Endothelial cell of umbilical vein (primary cell): ENCODE data around the gene CCSER2. TPM values are rescaled to one million over a fixed set of nuclear protein-coding genes. Genes with fewer than 3 reads are reported as not detected.
A peak's percentile ranks its signal among the peaks of the same experiment; 100 is the strongest.

ENCODE experiments used
- BruUV-seq: library from RNA; stranded (reverse); fragments of 400-500 nt; replicated peaks from 2 replicates; lab custom pipeline; 2021; lab: Mats Ljungman, UMichigan
- CTCF ChIA-PET: fragments of 300-600, 350-600 bp; sonication (Branson Sonifier 250); formaldehyde crosslinking; loops from one replicate; lab custom pipeline; 2021; ENCODE audit warnings: antibody characterized with exemption, inconsistent platforms; lab: Charles Lee
- POLR2A ChIA-PET: fragments of 300-600, 350-600 bp; sonication (Branson Sonifier 250); formaldehyde crosslinking; loops from one replicate; lab custom pipeline; 2021; ENCODE audit warnings: antibody characterized with exemption, inconsistent platforms; lab: Charles Lee
- DNase-seq: peaks from one replicate; pipeline ENCODE4 v3.0.0-alpha.2; 2011; ENCODE audit warnings: low read depth, low spot score
- FAIRE-seq: peaks from 2 replicates; lab custom pipeline; 2011; peaks lifted over from hg19 to GRCh38; lab: Jason Lieb, UNC
- H2AFZ ChIP-seq: 2 replicates; pipeline ENCODE4 v1.6.0; 2012; ENCODE audit warnings: low read depth, low read length, control low read depth, inconsistent platforms
- H3K27ac ChIP-seq: 2 replicates; pipeline ENCODE4 v1.5.1; 2011; ENCODE audit warnings: low read depth, mild to moderate bottlenecking, control low read depth, low read length, moderate library complexity; ENCODE audit not compliant: insufficient read depth
- H3K27me3 ChIP-seq, 2 experiments: 2 replicates each; pipeline versions ENCODE4 v1.6.0 to v1.6.1; 2011; ENCODE audit warnings: low read length in 2 of 2, mixed read lengths in 1 of 2; ENCODE audit not compliant: control insufficient read depth in 2 of 2, insufficient read depth in 2 of 2
- H3K36me3 ChIP-seq, 2 experiments: 2 replicates in 1 of 2; 3 replicates in 1 of 2; pipeline ENCODE4 v1.5.1; 2011; ENCODE audit warnings: low read length in 2 of 2, mild to moderate bottlenecking in 1 of 2, moderate library complexity in 1 of 2; ENCODE audit not compliant: control insufficient read depth in 2 of 2, insufficient read depth in 2 of 2; ENCODE audit errors: extremely low read depth in 1 of 2
- H3K4me1 ChIP-seq: 3 replicates; pipeline ENCODE4 v1.5.1; 2011; ENCODE audit warnings: mild to moderate bottlenecking, low read length; ENCODE audit not compliant: control insufficient read depth, insufficient read depth; ENCODE audit errors: extremely low read depth
- H3K4me2 ChIP-seq: 2 replicates; pipeline ENCODE4 v1.6.1; 2011; ENCODE audit warnings: low read length, control low read depth, mixed read lengths; ENCODE audit not compliant: insufficient read depth
- H3K4me3 ChIP-seq, 3 experiments: fragments of 200-600 bp in 1 of 3; sonication (generic), shearing (Covaris generic) in 1 of 3; replicated peaks in 1 of 3; 2 replicates each; pipeline ENCODE4 v1.5.1; 2011 to 2016; ENCODE audit warnings: control low read depth in 3 of 3, low read length in 3 of 3, mild to moderate bottlenecking in 2 of 3, inconsistent platforms in 1 of 3, low read depth in 1 of 3, moderate library complexity in 1 of 3; ENCODE audit not compliant: insufficient read depth in 1 of 3
- H3K79me2 ChIP-seq: 2 replicates; pipeline ENCODE4 v1.6.0; 2012; ENCODE audit warnings: low read length, inconsistent platforms; ENCODE audit not compliant: control insufficient read depth, insufficient read depth
- H3K9ac ChIP-seq: replicated peaks from 2 replicates; pipeline ENCODE3; 2011; ENCODE audit warnings: low read length, control low read depth; ENCODE audit not compliant: insufficient read depth; ENCODE audit errors: extremely low read depth
- H3K9me1 ChIP-seq: replicated peaks from 3 replicates; pipeline ENCODE4 v1.6.0; 2011; ENCODE audit warnings: mild to moderate bottlenecking, low read length; ENCODE audit not compliant: control insufficient read depth, insufficient read depth; ENCODE audit errors: extremely low read depth
- H3K9me3 ChIP-seq: replicated peaks from 2 replicates; pipeline ENCODE4 v1.5.1; 2012; ENCODE audit warnings: low read length, inconsistent platforms; ENCODE audit not compliant: control insufficient read depth, insufficient read depth
- H4K20me1 ChIP-seq: replicated peaks from 2 replicates; pipeline ENCODE3; 2011; ENCODE audit warnings: mild to moderate bottlenecking, low read length; ENCODE audit not compliant: control insufficient read depth, insufficient read depth; ENCODE audit errors: extremely low read depth
- EZH2 ChIP-seq: IDR thresholded peaks from 2 replicates; pipeline ENCODE4 v1.6.1; 2012; ENCODE audit warnings: borderline replicate concordance, low read depth, mild to moderate bottlenecking, moderate library complexity, low read length, inconsistent platforms; ENCODE audit not compliant: severe bottlenecking
- FOS ChIP-seq: IDR thresholded peaks from 2 replicates; pipeline ENCODE4 v1.6.1; 2011; ENCODE audit warnings: mild to moderate bottlenecking, low read length, moderate library complexity, borderline replicate concordance; ENCODE audit not compliant: insufficient read depth
- POLR2A ChIP-seq: IDR thresholded peaks from 2 replicates; pipeline ENCODE4 v1.6.1; 2012; ENCODE audit warnings: low read depth, mild to moderate bottlenecking, control low read depth, low read length
- dilution Hi-C: fragments of 300-500 bp; cut with MboI; formaldehyde crosslinking; loops from one replicate; pipeline ENCODE4 v1.15.0; 2019; ENCODE audit warnings: low sequenced_read_pairs; ENCODE audit not compliant: extremely low pct_ligation_motif_present
- intact Hi-C: fragments of 100-400 bp; cut with micrococcal nuclease; formaldehyde crosslinking; loops from one replicate; pipeline ENCODE4 v1.10.0; 2022
- polyA plus RNA-seq, 4 experiments: library from polyadenylated mRNA; depleted of rRNA in 3 of 4; stranded (reverse) in 3 of 4; unstranded in 1 of 4; fragments of >200 nt; gene quantifications; 2 replicates each; pipeline versions ENCODE4 v1.2.1 to v1.2.3, GENCODE V29; 2011 to 2012; ENCODE audit warnings: missing spikeins in 1 of 4
- total RNA-seq: library from RNA; stranded (reverse); gene quantifications from 2 replicates; pipeline ENCODE4 v1.2.3, GENCODE V29; 2021
- TF ChIP-seq, protein P1 (sequence below), 2 donors: IDR thresholded peaks; 1 replicate in 1 of 2; 2 replicates in 1 of 2; pipeline ENCODE4 v1.5.1; 2011; ENCODE audit warnings: low read length in 2 of 2, mild to moderate bottlenecking in 2 of 2, moderate library complexity in 2 of 2, control low read depth in 1 of 2, inconsistent platforms in 1 of 2, low read depth in 1 of 2; ENCODE audit not compliant: insufficient read depth in 1 of 2; ENCODE audit errors: extremely low read depth in 1 of 2
- TF ChIP-seq, protein P2 (sequence below): IDR thresholded peaks from 2 replicates; pipeline ENCODE4 v1.6.1; 2011; ENCODE audit not compliant: insufficient read depth, insufficient read length

The CCSER2 gene
- total and polyA plus RNA-seq, 2 donors (not counting 3 experiments of a cell fraction or from before 2014, with no cell fraction given): 14.5 to 49.3 TPM

DNA sequence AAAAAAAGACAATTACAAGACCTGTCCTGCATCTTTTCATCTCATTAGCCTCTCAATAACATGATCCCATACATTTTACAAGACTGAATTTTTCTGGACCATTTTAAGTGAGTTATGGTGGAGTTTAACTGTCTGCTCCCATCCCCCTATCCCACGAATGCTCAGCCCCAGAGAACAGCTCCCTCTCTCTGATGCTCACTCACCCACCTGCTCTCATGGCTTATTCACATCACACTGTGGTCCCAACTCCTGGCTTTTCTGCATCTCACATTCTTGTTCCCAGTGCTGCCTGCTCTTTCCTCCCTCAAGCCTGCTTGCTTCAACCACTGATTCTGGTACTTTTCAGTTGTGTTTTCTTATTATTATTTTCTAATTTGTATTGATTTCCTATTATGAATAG is 20.4 kb upstream of the CCSER2 start:
- no TSS peak for BruUV-seq
- peak overlapping the region; percentile 56 for H3K4me2 ChIP-seq
- dilution Hi-C loops: no loop called here
- no peaks in the 10 kb centered on the region for H3K79me2 ChIP-seq
- H4K20me1 ChIP-seq: no peaks in the 10 kb centered on the region
- H3K9me3 ChIP-seq: no peaks in the 10 kb centered on the region
- H3K4me3 ChIP-seq: no peak overlapping the region
- no peak for DNase-seq
- no peaks in the 10 kb centered on the region for H3K36me3 ChIP-seq
- H3K27me3 ChIP-seq: no peaks in the 10 kb centered on the region
- no peak overlapping the region for H2AFZ ChIP-seq
- CTCF ChIA-PET: interaction anchor here (1.5 to 3.0 kb wide), 6 partner anchors 9 to 229 kb away, joined by 4 to 20 read pairs (median 7); no protein-coding TSS in a partner anchor
- H3K9ac ChIP-seq: no peak overlapping the region
- FAIRE-seq: no peak
- H3K4me1 ChIP-seq: peaks cover 28% of the 10 kb centered on the region
- H3K9me1 ChIP-seq: no peaks in the 10 kb centered on the region
- peak overlapping the region; percentile 84 for H3K27ac ChIP-seq
- POLR2A ChIA-PET: interaction anchor here (1.3 kb wide), 1 partner anchor 12 kb away, joined by 3 read pairs; no protein-coding TSS in a partner anchor
- intact Hi-C loops: loop anchor here (2.0 kb wide), 1 partner anchor 21 kb away; the partner anchor contains the start of gene CCSER2
- TF ChIP-seq FOS (no peak), POLR2A (no peak), EZH2 (no peak)
- TF ChIP-seq, protein P1, sequence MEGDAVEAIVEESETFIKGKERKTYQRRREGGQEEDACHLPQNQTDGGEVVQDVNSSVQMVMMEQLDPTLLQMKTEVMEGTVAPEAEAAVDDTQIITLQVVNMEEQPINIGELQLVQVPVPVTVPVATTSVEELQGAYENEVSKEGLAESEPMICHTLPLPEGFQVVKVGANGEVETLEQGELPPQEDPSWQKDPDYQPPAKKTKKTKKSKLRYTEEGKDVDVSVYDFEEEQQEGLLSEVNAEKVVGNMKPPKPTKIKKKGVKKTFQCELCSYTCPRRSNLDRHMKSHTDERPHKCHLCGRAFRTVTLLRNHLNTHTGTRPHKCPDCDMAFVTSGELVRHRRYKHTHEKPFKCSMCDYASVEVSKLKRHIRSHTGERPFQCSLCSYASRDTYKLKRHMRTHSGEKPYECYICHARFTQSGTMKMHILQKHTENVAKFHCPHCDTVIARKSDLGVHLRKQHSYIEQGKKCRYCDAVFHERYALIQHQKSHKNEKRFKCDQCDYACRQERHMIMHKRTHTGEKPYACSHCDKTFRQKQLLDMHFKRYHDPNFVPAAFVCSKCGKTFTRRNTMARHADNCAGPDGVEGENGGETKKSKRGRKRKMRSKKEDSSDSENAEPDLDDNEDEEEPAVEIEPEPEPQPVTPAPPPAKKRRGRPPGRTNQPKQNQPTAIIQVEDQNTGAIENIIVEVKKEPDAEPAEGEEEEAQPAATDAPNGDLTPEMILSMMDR (IDR thresholded peaks at IDR 0.05; ENCODE audit: extremely low read depth in 1 of 2, insufficient read depth in 1 of 2, low read depth in 1 of 2, low read length in 2 of 2): no peak
- TF ChIP-seq, protein P2, sequence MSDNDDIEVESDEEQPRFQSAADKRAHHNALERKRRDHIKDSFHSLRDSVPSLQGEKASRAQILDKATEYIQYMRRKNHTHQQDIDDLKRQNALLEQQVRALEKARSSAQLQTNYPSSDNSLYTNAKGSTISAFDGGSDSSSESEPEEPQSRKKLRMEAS: no peak
